H9 (cell line): ENCODE data around the gene PBX1. TPM values are rescaled to one million over a fixed set of nuclear protein-coding genes. Genes with fewer than 3 reads are reported as not detected.

ENCODE experiments used
- DNase-seq: peaks from one replicate; pipeline ENCODE4 v3.0.0-alpha.2; 2017
- H2AFZ ChIP-seq: one replicate; pipeline ENCODE4 v1.6.1; 2013; ENCODE audit warnings: mild to moderate bottlenecking, low read length, control low read depth, moderate library complexity
- H2AK5ac ChIP-seq: 2 replicates; pipeline ENCODE4 v1.6.1; 2013; ENCODE audit warnings: low read length, control low read depth, mixed read lengths; ENCODE audit not compliant: insufficient read length
- H2BK120ac ChIP-seq: one replicate; pipeline ENCODE4 v1.6.1; 2013; ENCODE audit warnings: low read depth, mild to moderate bottlenecking, low read length, control low read depth, inconsistent platforms; ENCODE audit not compliant: poor library complexity, severe bottlenecking
- H2BK12ac ChIP-seq: 2 replicates; pipeline ENCODE4 v1.6.1; 2013; ENCODE audit warnings: low read length, control low read depth, mixed read lengths, low read depth; ENCODE audit not compliant: insufficient read length
- H2BK15ac ChIP-seq: 2 replicates; pipeline ENCODE4 v1.6.1; 2013; ENCODE audit warnings: low read depth, low read length, control low read depth
- H2BK20ac ChIP-seq: one replicate; pipeline ENCODE4 v1.6.1; 2013; ENCODE audit warnings: low read depth, mild to moderate bottlenecking, low read length, control low read depth, inconsistent platforms; ENCODE audit not compliant: poor library complexity, severe bottlenecking
- H2BK5ac ChIP-seq: 2 replicates; pipeline ENCODE4 v1.6.1; 2013; ENCODE audit warnings: low read length, control low read depth, mixed read lengths; ENCODE audit not compliant: insufficient read length
- H3K14ac ChIP-seq: 2 replicates; pipeline ENCODE4 v1.6.1; 2013; ENCODE audit warnings: low read length, control low read depth; ENCODE audit not compliant: insufficient read depth
- H3K18ac ChIP-seq: 2 replicates; pipeline ENCODE4 v1.6.1; 2013; ENCODE audit warnings: low read depth, mild to moderate bottlenecking, mixed read lengths, low read length, control low read depth; ENCODE audit not compliant: insufficient read length
- H3K23ac ChIP-seq: 2 replicates; pipeline ENCODE4 v1.6.1; 2013; ENCODE audit warnings: low read length, control low read depth, mixed read lengths, low read depth; ENCODE audit not compliant: insufficient read length
- H3K23me2 ChIP-seq: 2 replicates; pipeline ENCODE4 v1.6.1; 2013; ENCODE audit warnings: low read depth, mild to moderate bottlenecking, mixed read lengths, low read length, control low read depth; ENCODE audit not compliant: insufficient read length, poor library complexity, severe bottlenecking
- H3K27ac ChIP-seq: 2 replicates; pipeline ENCODE4 v1.5.1; 2013; ENCODE audit warnings: low read length, control low read depth, mixed read lengths, low read depth; ENCODE audit not compliant: insufficient read length
- H3K27me3 ChIP-seq: 2 replicates; pipeline ENCODE4 v1.6.1; 2013; ENCODE audit warnings: low read length, control low read depth, inconsistent platforms; ENCODE audit not compliant: insufficient read depth
- H3K4ac ChIP-seq: 2 replicates; pipeline ENCODE4 v1.6.1; 2013; ENCODE audit warnings: low read depth, mild to moderate bottlenecking, control low read depth, inconsistent platforms, low read length, moderate library complexity
- H3K4me1 ChIP-seq: 2 replicates; pipeline ENCODE4 v1.6.1; 2013; ENCODE audit warnings: low read length, control low read depth, inconsistent platforms; ENCODE audit not compliant: insufficient read depth
- H3K4me2 ChIP-seq: 2 replicates; pipeline ENCODE4 v1.6.1; 2013; ENCODE audit warnings: low read length, control low read depth, mixed read lengths; ENCODE audit not compliant: insufficient read length, insufficient read depth
- H3K56ac ChIP-seq: 2 replicates; pipeline ENCODE4 v1.6.1; 2013; ENCODE audit warnings: low read depth, mild to moderate bottlenecking, mixed read lengths, low read length, control low read depth; ENCODE audit not compliant: insufficient read length
- H3K79me1 ChIP-seq: 2 replicates; pipeline ENCODE4 v1.6.1; 2013; ENCODE audit warnings: low read depth, mild to moderate bottlenecking, moderate library complexity, low read length, control low read depth, inconsistent platforms; ENCODE audit not compliant: insufficient read depth, poor library complexity, severe bottlenecking
- H3K79me2 ChIP-seq: 2 replicates; pipeline ENCODE4 v1.6.1; 2013; ENCODE audit warnings: low read length, control low read depth, inconsistent platforms; ENCODE audit not compliant: insufficient read depth
- H3K9ac ChIP-seq: 2 replicates; pipeline ENCODE4 v1.6.1; 2013; ENCODE audit warnings: low read length, control low read depth, mixed read lengths; ENCODE audit not compliant: insufficient read length; ENCODE audit errors: extremely low read depth
- H3K9me3 ChIP-seq: one replicate; pipeline ENCODE4 v1.6.1; 2013; ENCODE audit warnings: low read depth, low read length, inconsistent platforms; ENCODE audit not compliant: control insufficient read depth
- H3T11ph ChIP-seq: one replicate; pipeline ENCODE4 v1.6.1; 2013; ENCODE audit warnings: mild to moderate bottlenecking, low read length, control low read depth, inconsistent platforms
- H4K20me1 ChIP-seq: one replicate; pipeline ENCODE4 v1.6.1; 2013; ENCODE audit not compliant: control insufficient read depth, insufficient read length, insufficient read depth
- H4K5ac ChIP-seq: 2 replicates; pipeline ENCODE4 v1.6.1; 2013; ENCODE audit warnings: low read depth, mild to moderate bottlenecking, mixed read lengths, low read length, control low read depth; ENCODE audit not compliant: insufficient read length
- H4K8ac ChIP-seq: replicated peaks from 2 replicates; pipeline ENCODE4 v1.6.1; 2013; ENCODE audit warnings: low read length, control low read depth, mixed read lengths, low read depth; ENCODE audit not compliant: insufficient read length
- H4K91ac ChIP-seq: 2 replicates; pipeline ENCODE4 v1.6.1; 2013; ENCODE audit warnings: low read depth, mild to moderate bottlenecking, moderate library complexity, mixed read lengths, low read length, control low read depth; ENCODE audit not compliant: insufficient read length
- H3K27ac Mint-ChIP-seq, 3 experiments: 2 replicates in 2 of 3; 3 replicates in 1 of 3; pipeline ENCODE4 v1.8.0; 2020 to 2021; ENCODE audit warnings: mixed read lengths in 3 of 3, mild to moderate bottlenecking in 1 of 3, moderate library complexity in 1 of 3
- H3K27me3 Mint-ChIP-seq: 2 replicates; pipeline ENCODE4 v1.8.0; 2021; ENCODE audit warnings: low read depth, mild to moderate bottlenecking, moderate library complexity, mixed read lengths
- H3K36me3 Mint-ChIP-seq, 3 experiments: 2 replicates in 2 of 3; 3 replicates in 1 of 3; pipeline ENCODE4 v1.8.0; 2020 to 2021; ENCODE audit warnings: low read depth in 3 of 3, mixed read lengths in 3 of 3; ENCODE audit not compliant: insufficient read depth in 1 of 3
- H3K4me1 Mint-ChIP-seq, 2 experiments: 2 replicates each; pipeline ENCODE4 v1.8.0; 2020; ENCODE audit warnings: mixed read lengths in 2 of 2
- H3K4me3 Mint-ChIP-seq, 2 experiments: 2 replicates in 1 of 2; 3 replicates in 1 of 2; pipeline ENCODE4 v1.8.0; 2020 to 2021; ENCODE audit warnings: mild to moderate bottlenecking in 2 of 2, mixed read lengths in 2 of 2, moderate library complexity in 1 of 2
- H3K9me3 Mint-ChIP-seq, 2 experiments: 2 replicates in 1 of 2; 3 replicates in 1 of 2; pipeline ENCODE4 v1.8.0; 2020; ENCODE audit warnings: mild to moderate bottlenecking in 2 of 2, mixed read lengths in 2 of 2, moderate library complexity in 1 of 2
- CTCF ChIP-seq: fragments of 200-600 bp; sonication (generic); conservative IDR thresholded peaks from 3 replicates; pipeline ENCODE4 v1.8.0; 2021; ENCODE audit warnings: antibody characterized with exemption, mild to moderate bottlenecking
- WGBS: extraction: QIAGEN DNeasy Blood & Tissue Kit; methylation state at CpG from one replicate; pipeline ENCODE4 v1.1.7; 2013; ENCODE audit warnings: missing lambda C conversion rate, low lambda C conversion rate, mixed read lengths; ENCODE audit not compliant: insufficient read length; ENCODE audit errors: extremely low coverage; 5-methylcytosine and 5-hydroxymethylcytosine counted together
- total RNA-seq: library from RNA; stranded (reverse); gene quantifications from 2 replicates; pipeline ENCODE4 v1.2.1, GENCODE V29; 2021

The PBX1 gene
- total RNA-seq, 1 experiment from 2014 or later: 142 TPM

DNA sequence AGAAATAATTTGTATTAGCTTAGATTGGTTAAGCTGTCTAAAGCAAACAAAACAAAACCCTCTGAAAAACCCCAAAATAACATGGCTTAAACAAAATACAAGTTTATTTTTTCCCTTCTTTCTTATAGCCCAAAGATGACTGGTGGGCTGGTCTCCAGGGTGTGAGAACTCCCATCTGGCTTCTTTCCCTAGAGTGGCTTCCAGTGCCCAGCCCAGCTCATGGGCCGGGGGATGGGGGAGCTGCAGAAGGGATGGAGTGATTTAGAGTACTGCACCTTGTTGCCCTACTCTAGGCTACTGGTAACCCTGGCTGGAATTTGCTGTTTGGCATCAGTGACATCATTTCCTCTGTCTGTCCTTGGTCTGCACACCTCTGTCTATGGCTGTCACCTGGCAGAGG is 223.0 kb downstream of the PBX1 start:
- H3K4me1 Mint-ChIP-seq: peaks cover 50 to 51% of the 10 kb centered on the region in 2 experiments

More for the DNA sequence above, 223.0 kb downstream of the PBX1 start:
- Histone ChIP-seq H3K23ac (no peak overlapping the region), H3K56ac (no peak overlapping the region), H3K9ac (no peak overlapping the region), H2BK120ac (no peak overlapping the region), H3K4me2 (no peak overlapping the region), H2AK5ac (no peak overlapping the region), H2BK5ac (no peak overlapping the region), H3K14ac (no peak overlapping the region), H2BK15ac (no peak overlapping the region), H3K9me3 (no peaks in the 10 kb centered on the region), H2BK20ac (no peak overlapping the region), H2AFZ (no peak overlapping the region), H4K5ac (no peak overlapping the region), H3K4ac (no peak overlapping the region), H3K27me3 (no peaks in the 10 kb centered on the region), H3K79me2 (no peaks in the 10 kb centered on the region; the same call in 1 of the 2 replicates), H4K8ac (no peak overlapping the region), H3K79me1 (no peaks in the 10 kb centered on the region), H4K20me1 (no peaks in the 10 kb centered on the region), H3K27ac (no peak overlapping the region), H3K23me2 (no peaks in the 10 kb centered on the region), H3K4me1 (peaks cover 2% of the 10 kb centered on the region; the same call in 1 of the 2 replicates), H3K18ac (no peak overlapping the region), H2BK12ac (no peak overlapping the region), H4K91ac (no peak overlapping the region), H3T11ph (no peak overlapping the region)
- no CpG with 5 or more reads among the region's 1 CpG for WGBS
- Mint-ChIP-seq H3K27ac (peak overlapping the region in 1 of 3 experiments; percentile 80; a peak in 2 of 7 replicates), H3K9me3 (no peaks in the 10 kb centered on the region), H3K27me3 (no peaks in the 10 kb centered on the region), H3K4me3 (no peak overlapping the region), H3K36me3 (peaks cover 3 to 6% (median 5%) of the 10 kb centered on the region in 3 experiments; a peak in 3 of 7 replicates)
- DNase-seq: no peak
- TF ChIP-seq CTCF: no peak
